Measurements from ENCODE around the gene LSR. TPM values are rescaled to one million over a fixed set of nuclear protein-coding genes. Genes with fewer than 3 reads are reported as not detected.
A peak's percentile ranks its signal among the peaks of the same experiment; 100 is the strongest.

LSR gene
- 10 to 100 TPM; 11.7 to 46.3 (median 34.8) TPM for polyA plus RNA-seq (ENCODE audit: low read depth in 6 of 6)

GRCh38 chr19:35248310-35249145 lies at the start of gene LSR:
LSR (plus strand) TSS chr19:35249002; CDS start chr19:35249023, 21 bp downstream.
- peak within 1 kb of the TSS; percentile 82 to 96 (median 93) for H3K4me3 Mint-ChIP-seq
- DNase-seq = peak; percentile 77
- H3K27me3 Mint-ChIP-seq = peaks cover 0 to 6% (median 5%) of the 10 kb centered on the region in 3 donors
- ATAC-seq (ENCODE audit: low read depth in 2 of 2) = peak; percentile 84 to 85
- H3K4me1 Mint-ChIP-seq = peaks cover 22 to 40% (median 30%) of the 10 kb centered on the region in 3 donors
- peak within 1 kb of the TSS; percentile 93 to 97 (median 94) for H3K27ac Mint-ChIP-seq
- no peaks in the 10 kb centered on the region for H3K36me3 Mint-ChIP-seq
- H3K9me3 Mint-ChIP-seq = peaks cover 0 to under 1% (median 0%) of the 10 kb centered on the region in 7 donors

- Mint-ChIP-seq H3K27me3 (peaks cover 0 to 4% (median 0%) of the 10 kb centered on the region in 3 donors), H3K9me3 (no peaks in the 10 kb centered on the region), H3K4me3 (no peak overlapping the region), H3K27ac (no peak overlapping the region), H3K4me1 (peaks cover 23 to 31% (median 24%) of the 10 kb centered on the region in 3 donors), H3K36me3 (no peaks in the 10 kb centered on the region)
- ATAC-seq (ENCODE audit: low read depth in 2 of 2) (no peak), DNase-seq (no peak)
Observed at GRCh38 chr19:35199481-35199880, 49.3 kb upstream of the LSR start.

GRCh38 chr19:35202722-35203688 lies 45.8 kb upstream of the LSR start:
- DNase-seq (no peak), ATAC-seq (ENCODE audit: low read depth in 2 of 2) (no peak)
- Mint-ChIP-seq H3K9me3 (peaks cover 0 to 4% (median 2%) of the 10 kb centered on the region in 7 donors), H3K4me1 (peaks cover 48 to 64% (median 53%) of the 10 kb centered on the region in 3 donors), H3K36me3 (no peaks in the 10 kb centered on the region), H3K4me3 (peak overlapping the region in 3 of 8 donors; percentile 13 to 40 (median 21)), H3K27ac (peak overlapping the region; percentile 49 to 100 (median 66)), H3K27me3 (peaks cover 0 to 4% (median 0%) of the 10 kb centered on the region in 3 donors)

- Mint-ChIP-seq H3K27me3 (no peaks in the 10 kb centered on the region), H3K9me3 (peaks cover 0 to 7% (median 4%) of the 10 kb centered on the region in 7 donors), H3K4me3 (peak overlapping the region; percentile 62 to 92 (median 80)), H3K4me1 (peaks cover 42 to 81% (median 50%) of the 10 kb centered on the region in 3 donors), H3K27ac (peak overlapping the region; percentile 99 to 100 (median 100)), H3K36me3 (no peaks in the 10 kb centered on the region)
- DNase-seq (peak; percentile 82), ATAC-seq (ENCODE audit: low read depth in 2 of 2) (peak; percentile 71 to 73)
Observed at GRCh38 chr19:35204799-35205732, 43.7 kb upstream of the LSR start.

- DNase-seq (no peak), ATAC-seq (ENCODE audit: low read depth in 2 of 2) (peak; percentile 2 to 3)
- Mint-ChIP-seq H3K36me3 (no peaks in the 10 kb centered on the region), H3K9me3 (peaks cover 0 to 7% (median 4%) of the 10 kb centered on the region in 7 donors), H3K27me3 (no peaks in the 10 kb centered on the region), H3K27ac (peak overlapping the region; percentile 99 to 100 (median 100)), H3K4me3 (peak overlapping the region; percentile 62 to 92 (median 83)), H3K4me1 (peaks cover 45 to 85% (median 53%) of the 10 kb centered on the region in 3 donors)
Observed at GRCh38 chr19:35205733-35206323, 43.0 kb upstream of the LSR start.

- Mint-ChIP-seq H3K27ac (peak overlapping the region; percentile 99 to 100 (median 100)), H3K27me3 (no peaks in the 10 kb centered on the region), H3K4me3 (peak overlapping the region; percentile 62 to 92 (median 83)), H3K9me3 (peaks cover 0 to 7% (median 4%) of the 10 kb centered on the region in 7 donors), H3K4me1 (peaks cover 45 to 88% (median 58%) of the 10 kb centered on the region in 3 donors), H3K36me3 (no peaks in the 10 kb centered on the region)
- DNase-seq (peak; percentile 80), ATAC-seq (ENCODE audit: low read depth in 2 of 2) (peak; percentile 56 to 61)
Observed at GRCh38 chr19:35206379-35206778, 42.4 kb upstream of the LSR start.

GRCh38 chr19:35206855-35207254 lies 41.9 kb upstream of the LSR start:
- Mint-ChIP-seq H3K36me3 (peaks cover 0 to 2% of the 10 kb centered on the region in 2 donors), H3K9me3 (peaks cover 0 to 8% (median 4%) of the 10 kb centered on the region in 7 donors), H3K4me3 (peak overlapping the region; percentile 62 to 92 (median 83)), H3K4me1 (peaks cover 47 to 90% (median 63%) of the 10 kb centered on the region in 3 donors), H3K27me3 (no peaks in the 10 kb centered on the region), H3K27ac (peak overlapping the region; percentile 99 to 100 (median 100))
- DNase-seq = no peak
- no peak for ATAC-seq (ENCODE audit: low read depth in 2 of 2)

GRCh38 chr19:35207391-35207871 lies 41.4 kb upstream of the LSR start:
- Mint-ChIP-seq H3K27me3 (no peaks in the 10 kb centered on the region), H3K4me1 (peaks cover 53 to 92% (median 69%) of the 10 kb centered on the region in 3 donors), H3K36me3 (peaks cover 0 to 7% of the 10 kb centered on the region in 2 donors), H3K9me3 (peaks cover 0 to 13% (median 4%) of the 10 kb centered on the region in 7 donors), H3K4me3 (peak overlapping the region in 6 of 8 donors; percentile 15 to 92 (median 70)), H3K27ac (peak overlapping the region; percentile 99 to 100 (median 100))
- ATAC-seq (ENCODE audit: low read depth in 2 of 2) = no peak
- no peak for DNase-seq

- peak overlapping the region; percentile 99 to 100 (median 100) for H3K27ac Mint-ChIP-seq
- H3K4me3 Mint-ChIP-seq = peak overlapping the region in 4 of 8 donors; percentile 39 to 56 (median 48)
- peaks cover 53 to 92% (median 72%) of the 10 kb centered on the region in 3 donors for H3K4me1 Mint-ChIP-seq
- peaks cover 0 to 9% of the 10 kb centered on the region in 2 donors for H3K36me3 Mint-ChIP-seq
- ATAC-seq (ENCODE audit: low read depth in 2 of 2) (no peak), DNase-seq (no peak)
- peaks cover 0 to 13% (median 4%) of the 10 kb centered on the region in 7 donors for H3K9me3 Mint-ChIP-seq
- no peaks in the 10 kb centered on the region for H3K27me3 Mint-ChIP-seq
Observed at GRCh38 chr19:35208121-35208520, 40.7 kb upstream of the LSR start.

- no peak for DNase-seq
- Mint-ChIP-seq H3K4me1 (peaks cover 45 to 92% (median 72%) of the 10 kb centered on the region in 3 donors), H3K4me3 (peak overlapping the region in 3 of 8 donors; percentile 10 to 52 (median 20)), H3K27me3 (no peaks in the 10 kb centered on the region), H3K9me3 (peaks cover 0 to 13% (median 4%) of the 10 kb centered on the region in 7 donors), H3K36me3 (peaks cover 0 to 9% of the 10 kb centered on the region in 2 donors), H3K27ac (peak overlapping the region; percentile 84 to 100 (median 98))
- no peak for ATAC-seq (ENCODE audit: low read depth in 2 of 2)
Observed at GRCh38 chr19:35209646-35210045, 39.2 kb upstream of the LSR start.

- Mint-ChIP-seq H3K36me3 (peaks cover 0 to 9% of the 10 kb centered on the region in 2 donors), H3K9me3 (peaks cover 0 to 13% (median 4%) of the 10 kb centered on the region in 7 donors), H3K27ac (peak overlapping the region; percentile 100), H3K27me3 (no peaks in the 10 kb centered on the region), H3K4me1 (peaks cover 39 to 92% (median 72%) of the 10 kb centered on the region in 3 donors), H3K4me3 (peak overlapping the region; percentile 75 to 95 (median 86))
- peak; percentile 85 for DNase-seq
- ATAC-seq (ENCODE audit: low read depth in 2 of 2) = peak; percentile 40 to 45
Observed at GRCh38 chr19:35211545-35212230, 37.1 kb upstream of the LSR start.
